Aorta (tissue), 5 donors: ENCODE data around the gene ADAP1. TPM values are rescaled to one million over a fixed set of nuclear protein-coding genes. Genes with fewer than 3 reads are reported as not detected.

ENCODE experiments used
- ATAC-seq: fragments of 200-7000 bp; cut with Tn5 transposase; one replicate; pipeline ENCODE4 v1.9.1; 2022; ENCODE audit warnings: moderate library complexity; ENCODE audit not compliant: low FRiP score
- DNase-seq, 2 donors: peaks; one replicate each; pipeline ENCODE4 v3.0.0-alpha.2; 2020
- H3K27ac ChIP-seq, 2 donors: one replicate each; pipeline ENCODE4 v1.5.1; 2013; ENCODE audit warnings: low read length in 2 of 2, mild to moderate bottlenecking in 2 of 2, moderate library complexity in 2 of 2, control low read depth in 1 of 2, inconsistent platforms in 1 of 2, low read depth in 1 of 2
- H3K27me3 ChIP-seq, 2 donors: one replicate each; pipeline ENCODE4 v1.6.1; 2013; ENCODE audit warnings: control low read depth in 1 of 2, low read length in 1 of 2, mild to moderate bottlenecking in 1 of 2, moderate library complexity in 1 of 2; ENCODE audit not compliant: insufficient read depth in 2 of 2, control insufficient read depth in 1 of 2
- H3K36me3 ChIP-seq, 2 donors: one replicate each; pipeline ENCODE4 v1.6.1; 2013; ENCODE audit warnings: control low read depth in 1 of 2, low read length in 1 of 2, mild to moderate bottlenecking in 1 of 2; ENCODE audit not compliant: insufficient read depth in 2 of 2, control insufficient read depth in 1 of 2
- H3K4me1 ChIP-seq, 2 donors: one replicate each; pipeline ENCODE4 v1.6.1; 2013; ENCODE audit warnings: low read length in 2 of 2, control low read depth in 1 of 2, mild to moderate bottlenecking in 1 of 2, moderate library complexity in 1 of 2; ENCODE audit not compliant: insufficient read depth in 2 of 2, control insufficient read depth in 1 of 2
- H3K4me3 ChIP-seq, 2 donors: one replicate each; pipeline ENCODE4 v1.5.1; 2013; ENCODE audit warnings: low read length in 2 of 2, control low read depth in 1 of 2, mild to moderate bottlenecking in 1 of 2
- H3K9me3 ChIP-seq: one replicate; pipeline ENCODE4 v1.6.1; 2013; ENCODE audit warnings: mild to moderate bottlenecking, low read length; ENCODE audit not compliant: control insufficient read depth
- WGBS, 2 donors: extraction: QIAGEN DNeasy Blood & Tissue Kit; methylation state at CpG; one replicate each; pipeline ENCODE4 v1.1.7; 2013; 5-methylcytosine and 5-hydroxymethylcytosine counted together
- intact Hi-C, 2 donors: fragments of 100-400 bp; cut with DNase I; formaldehyde crosslinking; loops; one replicate each; pipeline versions ENCODE4 v1.14.2 to v1.15.0; 2022
- polyA plus RNA-seq, 2 donors: library from polyadenylated mRNA; stranded (reverse); fragments of 200-250 nt; gene quantifications; one replicate each; pipeline ENCODE4 v1.2.3, GENCODE V29; 2013
- total RNA-seq, 2 donors: library from RNA; stranded (reverse); fragmentation: NEBNext Ultra II Directional; extraction: Animal tissue kit (Norgen Biotek cat#: 25700); gene quantifications; one replicate each; pipeline ENCODE4 v1.2.1, GENCODE V29; 2021
- donor health status: healthy with polysubstance abuse.
- donor health status: Bipolar disorder and iron deficiency.
- donor health status: DM: no; HTN: no; CAD: no.
- donor health status: DM: no; HTN: no; CAD: no.
- donor health status: DM: yes; HTN: yes; CAD: no.

The ADAP1 gene
- total and polyA plus RNA-seq, 4 donors: 4.3 to 16.9 (median 11.4) TPM

- intact Hi-C loops: no loop called here
- 93% methylated on average over 37 of the region's 37 CpGs for WGBS, 2 donors
- no peak for ATAC-seq
- Histone ChIP-seq H3K27me3 (no peaks in the 10 kb centered on the region), H3K27ac (no peak overlapping the region), H3K9me3 (no peaks in the 10 kb centered on the region), H3K4me1 (no peaks in the 10 kb centered on the region), H3K36me3 (no peaks in the 10 kb centered on the region), H3K4me3 (no peak overlapping the region)
- peak; percentile 27 to 64 for DNase-seq
Observed at GRCh38 chr7:882336-883035, 72.0 kb downstream of the ADAP1 start.

GRCh38 chr7:881441-882234 is 72.8 kb downstream of the ADAP1 start:
- H3K27ac ChIP-seq: no peak overlapping the region
- H3K4me1 ChIP-seq: no peaks in the 10 kb centered on the region
- WGBS, 2 donors: 93 to 94% methylated on average over 20 of the region's 20 CpGs
- no peak overlapping the region for H3K4me3 ChIP-seq
- no peaks in the 10 kb centered on the region for H3K9me3 ChIP-seq
- ATAC-seq (no peak), DNase-seq (peak in 1 of 2 donors; percentile 9)
- intact Hi-C loops: no loop called here
- H3K27me3 ChIP-seq: no peaks in the 10 kb centered on the region
- no peaks in the 10 kb centered on the region for H3K36me3 ChIP-seq

GRCh38 chr7:880450-880849 is 74.0 kb downstream of the ADAP1 start:
- no peaks in the 10 kb centered on the region for H3K4me1 ChIP-seq

GRCh38 chr7:879706-880105 is 74.8 kb downstream of the ADAP1 start:
- Histone ChIP-seq H3K27ac (no peak overlapping the region), H3K36me3 (no peaks in the 10 kb centered on the region), H3K9me3 (no peaks in the 10 kb centered on the region), H3K4me1 (no peaks in the 10 kb centered on the region), H3K27me3 (no peaks in the 10 kb centered on the region), H3K4me3 (no peak overlapping the region)
- DNase-seq (no peak), ATAC-seq (no peak)
- intact Hi-C loops: no loop called here
- 77% methylated on average over 14 of the region's 14 CpGs for WGBS, 2 donors

More at GRCh38 chr7:880450-880849, 74.0 kb downstream of the ADAP1 start:
- intact Hi-C loops: no loop called here
- DNase-seq (no peak), ATAC-seq (no peak)
- Histone ChIP-seq H3K27me3 (no peaks in the 10 kb centered on the region), H3K9me3 (no peaks in the 10 kb centered on the region), H3K36me3 (no peaks in the 10 kb centered on the region), H3K27ac (no peak overlapping the region), H3K4me3 (no peak overlapping the region)
- 81 to 90% methylated on average over 15 of the region's 15 CpGs for WGBS, 2 donors

- Histone ChIP-seq H3K27ac (no peak overlapping the region), H3K27me3 (no peaks in the 10 kb centered on the region), H3K36me3 (no peaks in the 10 kb centered on the region), H3K9me3 (no peaks in the 10 kb centered on the region), H3K4me1 (no peaks in the 10 kb centered on the region), H3K4me3 (no peak overlapping the region)
- whole genome bisulfite sequencing, 2 donors: 90% methylated on average over 15 of the region's 15 CpGs
- intact Hi-C loops: no loop called here
- DNase-seq (no peak), ATAC-seq (no peak)
Observed at GRCh38 chr7:879093-879492, 75.4 kb downstream of the ADAP1 start.

- WGBS, 2 donors: 16 to 26% methylated on average over 46 to 47 of the region's 47 CpGs
- no peaks in the 10 kb centered on the region for H3K27me3 ChIP-seq
- H3K27ac ChIP-seq: no peak overlapping the region
- peak; percentile 0 for ATAC-seq
- no peaks in the 10 kb centered on the region for H3K36me3 ChIP-seq
- peak overlapping the region; percentile 50 to 91 for H3K4me3 ChIP-seq
- intact Hi-C loops: no loop called here
- H3K4me1 ChIP-seq: no peaks in the 10 kb centered on the region
- no peaks in the 10 kb centered on the region for H3K9me3 ChIP-seq
- DNase-seq: peak; percentile 54 to 80
Observed at GRCh38 chr7:877312-878232, 76.9 kb downstream of the ADAP1 start.

GRCh38 chr7:876972-877311 is 77.5 kb downstream of the ADAP1 start:
- Histone ChIP-seq H3K27ac (peak overlapping the region in 1 of 2 donors; percentile 81), H3K4me1 (no peaks in the 10 kb centered on the region), H3K4me3 (peak overlapping the region; percentile 50 to 91), H3K9me3 (no peaks in the 10 kb centered on the region), H3K27me3 (no peaks in the 10 kb centered on the region), H3K36me3 (no peaks in the 10 kb centered on the region)
- 1 to 2% methylated on average over 22 to 26 of the region's 26 CpGs for WGBS, 2 donors
- intact Hi-C loops: no loop called here
- DNase-seq (peak in 1 of 2 donors; percentile 86), ATAC-seq (no peak)

GRCh38 chr7:876077-876971 is 78.2 kb downstream of the ADAP1 start, which contains the start of gene GET4:
TSS of gene GET4 (plus strand) at chr7:876554. CDS start at chr7:876646, 92 bp downstream.
- no peaks in the 10 kb centered on the region for H3K36me3 ChIP-seq
- no peaks in the 10 kb centered on the region for H3K27me3 ChIP-seq
- peak within 1 kb of the TSS in 1 of 2 donors; percentile 81 for H3K27ac ChIP-seq
- intact Hi-C loops: no loop called here
- WGBS, 2 donors: 0 to 1% methylated on average over 58 to 129 of the region's 129 CpGs
- DNase-seq (peak; percentile 97 to 98), ATAC-seq (peak; percentile 92)
- H3K4me3 ChIP-seq: peak within 1 kb of the TSS; percentile 50 to 91
- no peaks in the 10 kb centered on the region for H3K9me3 ChIP-seq
- H3K4me1 ChIP-seq: no peaks in the 10 kb centered on the region
